Suppressor macrophage treated with lipopolysaccharide for 1 hour (primary cell): ENCODE results near the gene RBM4.
A peak's percentile ranks its signal among the peaks of the same experiment; 100 is the strongest.

Experiments
- DNase-seq, 3 donors: peaks; one replicate each; pipeline ENCODE4 v3.0.0-alpha.2; 2020 to 2022

Gene RBM4

DNA sequence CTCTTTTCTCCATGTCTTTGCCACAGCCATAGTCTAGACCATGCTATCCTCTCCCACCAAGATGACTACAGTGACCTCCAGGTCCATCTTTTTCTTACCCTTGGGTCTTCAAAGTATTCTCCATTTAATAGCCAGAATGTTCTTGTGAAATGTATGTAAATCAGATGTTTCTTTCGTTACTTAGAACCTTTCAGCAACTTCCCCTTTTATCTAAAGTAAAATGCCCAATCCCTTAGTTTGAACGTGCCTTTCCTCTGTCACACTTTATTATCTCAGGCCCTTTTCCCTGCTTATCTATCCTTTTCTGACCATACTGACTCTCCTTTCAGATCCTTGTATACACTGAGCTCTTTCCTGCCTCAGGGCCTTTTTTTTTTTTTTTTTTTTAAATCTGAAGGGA, 21.3 kb downstream of the RBM4 start:
- peak; percentile 12 to 55 (median 48) for DNase-seq

DNA sequence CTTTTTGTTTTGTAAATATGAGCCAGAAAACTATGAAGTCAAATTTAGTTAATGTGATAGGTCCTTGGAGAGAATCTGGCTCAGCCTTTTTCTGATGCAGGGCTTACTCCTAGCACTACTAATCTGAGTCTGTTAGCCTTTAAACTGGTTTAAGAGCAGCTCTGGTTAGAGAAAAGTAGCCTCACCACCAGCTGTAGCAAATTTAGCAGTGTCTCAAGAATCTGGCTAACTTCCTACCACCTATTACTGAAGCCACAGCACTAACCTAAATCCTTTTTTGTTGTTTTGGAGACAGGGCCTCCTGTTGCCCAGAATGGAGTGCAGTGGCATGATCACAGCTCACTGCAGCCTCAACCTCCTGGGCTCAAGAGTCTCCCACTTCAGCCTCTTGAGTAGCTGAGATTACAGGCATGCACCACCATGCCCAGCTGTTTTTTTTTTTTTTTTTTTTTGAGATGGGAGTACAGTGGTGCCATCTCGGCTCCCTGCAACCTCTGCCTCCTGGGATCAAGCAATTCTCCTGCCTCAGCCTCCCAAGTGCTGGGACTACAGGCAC, 25.3 kb downstream of the RBM4 start:
- DNase-seq: no peak

DNA sequence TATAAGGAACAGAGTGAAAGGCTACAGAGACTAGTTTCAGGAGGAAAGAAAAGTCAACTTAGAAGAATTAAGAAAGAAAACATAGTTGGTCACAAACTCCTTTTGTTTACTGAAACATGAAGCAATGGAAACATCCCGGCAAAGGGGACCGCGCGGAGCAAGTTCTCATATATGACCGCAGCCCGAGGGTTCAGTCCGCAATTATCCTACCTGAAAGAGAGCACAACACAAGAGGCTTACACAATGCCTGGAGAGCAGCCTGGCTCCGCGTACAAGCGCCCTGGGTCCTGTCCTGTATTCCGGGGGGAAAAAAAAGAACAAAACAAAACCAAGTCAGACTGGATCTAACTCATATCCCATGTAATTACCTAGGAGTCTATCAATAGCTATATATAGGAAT, 26.9 kb downstream of the RBM4 start:
- DNase-seq: no peak

DNA sequence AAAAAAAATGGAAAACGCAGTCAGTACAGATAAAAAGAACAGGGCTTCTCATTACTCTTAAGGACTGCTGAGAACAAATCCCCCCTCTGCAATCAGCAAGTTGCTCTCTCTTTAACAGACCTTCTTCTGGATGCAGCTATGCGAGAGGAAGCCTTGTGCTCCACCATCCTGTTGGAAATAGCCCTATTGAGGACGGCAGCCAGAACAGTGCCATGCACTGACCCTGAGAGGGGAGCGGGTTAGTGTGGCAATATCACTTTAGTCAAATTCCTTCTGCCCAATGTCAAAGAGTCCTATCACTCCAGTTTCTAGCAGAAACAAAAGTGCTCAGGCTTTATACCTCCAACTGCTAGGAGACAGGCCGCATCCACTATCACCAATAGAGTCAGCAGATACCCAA, 32.3 kb downstream of the RBM4 start:
- DNase-seq: no peak

DNA sequence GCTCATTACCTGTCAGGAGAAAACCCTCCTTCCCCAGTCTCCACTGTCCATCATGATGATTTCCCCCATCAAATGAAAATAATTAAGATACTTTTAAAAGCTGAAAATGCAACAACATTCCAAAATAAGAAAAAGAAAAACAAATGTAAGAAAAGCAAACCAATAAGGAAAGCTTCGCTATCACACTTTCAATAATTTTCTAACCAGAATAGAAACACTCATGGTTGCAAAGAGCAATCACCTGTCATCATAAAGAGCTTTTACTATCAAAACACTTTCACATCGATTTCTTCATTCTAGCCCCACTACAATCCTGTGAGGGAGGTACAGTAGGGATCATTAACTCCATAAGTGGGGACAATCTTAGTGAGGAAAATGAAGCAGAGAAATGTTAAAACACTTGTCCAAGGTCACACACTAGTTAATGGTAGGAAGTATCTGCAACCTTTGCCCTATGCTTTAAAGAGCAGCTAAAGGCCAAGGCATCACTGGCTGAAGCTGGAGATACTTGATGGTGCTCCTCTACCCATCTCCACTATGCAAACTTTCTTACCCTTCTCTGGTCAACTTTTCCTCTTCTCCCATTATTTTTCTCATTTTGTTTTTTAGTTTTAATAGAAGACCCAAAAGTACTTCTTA, 36.6 kb downstream of the RBM4 start:
- DNase-seq: no peak

DNA sequence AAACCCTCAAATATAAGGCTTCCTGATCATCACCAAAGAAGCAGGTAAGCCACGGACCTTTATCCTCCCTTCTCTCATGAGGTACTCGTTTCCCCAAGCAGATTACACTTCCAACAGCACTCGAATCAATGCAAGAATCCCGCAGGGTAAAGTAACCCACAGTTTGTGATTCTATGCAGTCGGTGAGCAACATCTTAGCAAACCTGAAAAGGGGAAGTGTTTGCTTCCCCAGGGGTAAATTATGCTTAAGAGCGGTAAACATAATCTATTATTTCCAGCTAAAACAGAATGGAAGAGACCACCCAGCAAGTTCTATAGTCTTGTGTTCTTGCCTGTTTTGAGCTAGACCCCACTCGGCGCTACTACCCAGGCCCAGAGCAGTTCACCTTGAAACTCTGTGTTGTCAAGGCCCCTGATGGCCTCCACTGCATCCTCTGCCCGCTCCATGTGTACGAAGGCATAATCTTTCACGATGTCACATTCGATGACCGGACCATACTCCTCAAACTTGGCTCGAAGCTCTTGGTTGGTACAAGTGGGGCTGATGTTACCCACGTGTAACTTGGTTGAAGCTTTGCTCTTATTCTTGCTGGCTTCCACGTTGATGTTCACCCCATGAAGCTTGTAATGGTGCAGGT, 37.9 kb downstream of the RBM4 start:
- DNase-seq: peak; percentile 21 to 47 (median 39)

DNA sequence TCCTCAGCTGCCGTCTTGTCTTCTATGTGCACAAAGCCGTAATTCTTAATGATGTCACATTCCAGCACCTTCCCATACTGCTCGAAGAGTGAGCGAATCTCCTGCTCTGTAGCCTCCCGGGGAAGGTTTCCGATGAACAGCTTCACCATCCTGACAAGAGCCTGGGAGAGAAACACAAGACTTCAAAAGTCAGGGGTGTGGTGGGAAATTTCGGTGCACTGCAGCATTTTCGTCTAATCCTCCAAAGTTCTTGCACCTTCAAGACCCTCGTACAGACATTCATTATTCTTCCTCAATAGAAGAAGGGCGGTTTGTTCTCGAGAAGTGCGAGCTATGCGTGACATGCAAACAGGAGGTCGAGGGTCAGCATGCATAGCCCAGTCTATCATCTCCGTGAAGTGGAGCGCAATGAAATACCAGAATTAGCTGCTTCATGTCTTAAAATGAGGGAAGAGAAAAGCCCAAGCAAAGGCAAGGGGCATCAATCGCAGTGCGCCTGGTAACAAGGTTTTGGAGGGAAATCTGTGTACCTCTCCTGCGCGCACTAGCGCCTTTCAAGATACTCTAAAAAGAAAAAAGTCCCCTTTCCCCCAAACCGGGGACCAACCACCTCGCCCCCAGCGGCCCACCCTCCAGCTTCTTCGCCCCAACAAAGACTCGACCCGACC, 38.6 kb downstream of the RBM4 start:
- DNase-seq: no peak

DNA sequence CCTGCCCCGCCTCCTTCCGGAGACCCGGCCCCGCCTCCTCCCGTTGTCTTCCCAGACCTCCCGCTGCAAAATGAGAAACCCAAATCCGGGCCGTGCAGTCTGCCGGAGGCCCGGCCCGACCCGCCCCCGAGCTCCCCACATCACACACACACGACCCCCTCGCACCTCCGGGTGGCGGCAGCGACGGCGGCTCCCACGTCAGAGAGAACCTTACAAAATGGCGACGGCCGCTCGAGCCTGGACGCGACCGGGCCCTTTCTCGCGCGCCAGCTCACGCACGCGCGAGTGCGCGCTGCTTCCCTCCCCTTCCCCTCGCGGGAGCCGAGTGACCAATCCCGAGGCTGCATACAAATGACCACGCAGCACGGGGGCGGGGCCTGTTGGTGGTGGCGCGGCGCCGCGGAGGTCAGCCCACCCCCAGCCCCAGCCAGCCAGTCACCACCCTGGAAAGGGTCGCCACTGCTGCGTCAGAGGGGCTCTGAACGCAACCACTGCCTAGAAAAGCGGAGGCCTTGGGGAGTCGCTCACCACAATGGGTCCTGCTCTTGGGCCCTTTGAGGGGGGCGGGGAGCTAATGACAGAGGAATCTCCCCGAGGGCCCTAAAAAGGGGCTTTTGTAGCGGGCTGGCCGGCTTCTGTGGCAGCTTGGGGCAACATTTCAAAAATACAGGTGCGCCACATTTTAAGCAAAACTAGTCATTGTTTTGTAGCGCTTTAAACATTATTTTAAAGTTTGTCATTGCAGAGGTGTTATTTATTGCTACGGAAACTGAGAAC, 39.3 kb downstream of the RBM4 start, which contains the start of gene RBM4B:
TSS of gene RBM4B (minus strand) at position 289 of the 777 bp plus-strand sequence. CDS start 808 bp downstream, outside the sequence.
- DNase-seq: peak; percentile 97 to 99 (median 99)

DNA sequence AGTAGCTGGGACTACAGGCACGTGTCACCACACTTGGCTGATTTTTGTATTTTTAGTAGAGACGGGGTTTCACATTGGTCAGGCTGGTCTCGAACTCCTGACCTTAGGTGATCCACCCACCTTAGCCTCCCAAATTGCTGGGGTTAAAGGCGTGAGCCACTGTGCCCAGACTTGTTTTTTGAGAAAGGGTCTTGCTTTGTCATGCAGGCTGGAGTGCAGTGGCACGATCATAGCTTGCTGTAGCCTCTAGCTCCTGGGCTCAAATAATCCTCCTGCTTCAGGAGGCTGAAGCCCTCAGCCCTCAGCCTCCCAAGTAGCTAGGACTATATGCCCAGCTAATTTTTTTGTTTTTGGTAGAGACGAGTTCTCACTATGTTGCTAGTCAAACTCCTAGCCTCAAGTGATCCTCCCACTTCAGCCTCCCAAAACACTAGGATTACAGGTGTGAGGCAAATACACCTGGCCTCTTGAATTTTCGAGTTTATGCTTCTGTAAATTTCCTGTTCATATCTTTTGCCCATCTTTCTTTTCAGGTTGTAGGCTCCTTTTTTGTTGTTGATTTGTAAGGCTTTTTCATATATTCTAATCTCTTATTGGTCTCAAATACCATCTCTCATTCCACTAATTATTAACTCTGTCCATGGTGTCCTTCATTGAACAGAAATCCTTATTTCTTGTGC, 42.6 kb downstream of the RBM4 start:
- DNase-seq: no peak

DNA sequence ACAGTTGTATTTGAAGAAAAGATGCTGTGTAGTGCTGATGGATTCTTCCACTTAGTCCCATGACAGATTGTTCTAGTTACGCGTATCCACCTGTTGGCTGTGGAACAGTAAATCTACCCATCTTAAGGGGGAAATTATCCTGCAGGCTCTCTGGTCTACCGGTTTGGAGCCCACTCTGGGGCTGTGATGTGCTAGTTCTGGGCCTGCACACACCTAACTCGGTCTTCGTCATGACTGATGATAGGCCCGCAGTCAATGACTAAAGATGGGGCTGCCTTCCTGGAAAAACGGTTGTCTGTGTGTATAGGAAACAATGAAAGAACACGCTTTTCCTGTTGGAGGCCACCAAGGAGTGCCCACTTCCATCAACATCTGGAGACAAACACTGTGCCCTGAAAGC, 45.4 kb downstream of the RBM4 start:
- no peak for DNase-seq

DNA sequence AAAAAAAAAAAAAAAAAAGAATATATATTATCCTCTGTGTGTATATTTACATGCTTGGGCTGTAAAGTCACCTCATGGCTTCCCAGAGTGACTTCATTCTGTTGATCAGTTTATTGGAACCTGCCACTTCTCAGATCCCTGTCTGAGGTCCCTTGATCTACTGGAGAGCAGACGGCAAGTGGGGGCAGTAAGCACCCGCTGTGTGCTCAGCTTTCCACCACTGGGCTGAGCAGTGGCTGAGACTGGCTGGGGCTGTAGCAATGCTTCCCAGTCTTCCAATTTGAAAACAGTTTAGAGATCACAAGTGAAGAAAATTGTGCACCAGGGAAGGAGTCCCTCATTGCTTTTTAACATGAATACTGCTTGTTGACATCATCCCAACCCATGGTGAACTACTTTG, 46.1 kb downstream of the RBM4 start:
- DNase-seq: no peak

DNA sequence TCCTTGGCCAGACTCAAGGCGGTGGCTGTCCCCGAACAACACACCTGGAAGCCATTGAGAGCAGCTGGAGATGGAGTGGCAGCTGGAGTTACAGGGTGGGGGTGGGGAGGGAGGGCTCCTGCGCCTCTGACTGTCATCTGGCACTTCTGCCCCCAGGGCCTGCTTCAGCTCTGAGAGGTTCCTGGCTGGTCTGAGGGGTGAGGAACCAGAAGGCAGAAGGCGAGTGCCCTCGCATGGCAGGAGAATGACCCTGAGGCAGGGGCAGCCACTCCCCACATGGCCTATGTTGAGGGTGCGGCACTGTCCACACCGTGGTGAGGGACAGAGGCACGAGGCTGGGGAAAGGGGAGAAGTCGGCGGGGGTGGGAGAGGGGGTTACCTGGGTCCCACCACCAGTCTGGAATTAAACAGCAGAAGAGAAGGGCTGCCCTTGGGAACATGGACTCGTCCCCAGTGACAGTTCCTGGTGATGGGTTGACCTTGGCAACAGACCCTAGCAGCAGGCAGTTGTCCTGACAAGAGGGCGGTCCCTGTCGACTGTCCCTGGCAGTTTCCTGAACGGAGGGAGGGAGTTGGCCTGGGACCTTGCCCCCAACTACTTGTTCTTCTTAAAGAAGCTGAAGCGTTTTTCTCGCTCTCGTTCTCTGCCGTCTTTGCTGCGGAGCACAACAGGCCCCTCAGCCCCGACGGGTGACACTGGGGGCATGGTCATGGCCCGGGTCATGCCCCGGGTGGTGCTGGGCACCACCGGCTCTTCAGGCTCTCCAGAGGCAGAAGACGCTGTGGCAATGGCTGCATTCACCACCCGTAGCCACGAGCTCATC, 47.0 kb downstream of the RBM4 start:
- DNase-seq: no peak

DNA sequence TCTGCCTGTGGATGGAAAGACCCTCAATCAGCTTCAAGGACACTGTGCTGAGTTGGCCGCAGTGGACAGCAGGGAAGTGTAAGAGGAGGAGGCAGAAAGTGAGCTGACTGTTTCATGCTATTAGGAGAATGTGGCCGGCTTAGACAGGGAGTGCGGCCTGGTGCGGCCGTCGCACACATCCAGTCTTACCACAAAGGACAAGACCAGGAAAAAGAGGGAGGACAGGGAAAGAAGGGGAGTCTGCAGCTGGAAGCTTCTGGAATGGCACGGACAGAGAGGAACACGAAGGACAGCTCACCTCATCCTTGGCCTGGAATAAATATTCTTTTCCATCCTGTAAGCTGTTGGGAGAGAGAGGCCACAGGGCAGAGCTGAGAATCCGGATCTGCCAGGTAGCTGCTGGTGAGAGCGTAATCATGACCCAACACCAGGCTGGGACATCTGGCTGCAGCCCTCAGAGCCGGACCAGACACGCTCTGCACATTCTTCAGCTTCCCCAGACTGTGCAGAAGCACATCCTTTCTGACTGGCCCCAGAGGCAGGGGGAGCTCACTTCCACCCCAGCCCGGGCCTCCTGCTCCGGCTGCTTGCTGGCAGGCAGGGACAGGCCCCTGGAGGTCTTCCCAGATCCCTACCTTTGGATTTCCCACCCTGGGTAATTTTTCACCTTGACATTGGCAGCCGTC, 47.7 kb downstream of the RBM4 start:
- DNase-seq: no peak

DNA sequence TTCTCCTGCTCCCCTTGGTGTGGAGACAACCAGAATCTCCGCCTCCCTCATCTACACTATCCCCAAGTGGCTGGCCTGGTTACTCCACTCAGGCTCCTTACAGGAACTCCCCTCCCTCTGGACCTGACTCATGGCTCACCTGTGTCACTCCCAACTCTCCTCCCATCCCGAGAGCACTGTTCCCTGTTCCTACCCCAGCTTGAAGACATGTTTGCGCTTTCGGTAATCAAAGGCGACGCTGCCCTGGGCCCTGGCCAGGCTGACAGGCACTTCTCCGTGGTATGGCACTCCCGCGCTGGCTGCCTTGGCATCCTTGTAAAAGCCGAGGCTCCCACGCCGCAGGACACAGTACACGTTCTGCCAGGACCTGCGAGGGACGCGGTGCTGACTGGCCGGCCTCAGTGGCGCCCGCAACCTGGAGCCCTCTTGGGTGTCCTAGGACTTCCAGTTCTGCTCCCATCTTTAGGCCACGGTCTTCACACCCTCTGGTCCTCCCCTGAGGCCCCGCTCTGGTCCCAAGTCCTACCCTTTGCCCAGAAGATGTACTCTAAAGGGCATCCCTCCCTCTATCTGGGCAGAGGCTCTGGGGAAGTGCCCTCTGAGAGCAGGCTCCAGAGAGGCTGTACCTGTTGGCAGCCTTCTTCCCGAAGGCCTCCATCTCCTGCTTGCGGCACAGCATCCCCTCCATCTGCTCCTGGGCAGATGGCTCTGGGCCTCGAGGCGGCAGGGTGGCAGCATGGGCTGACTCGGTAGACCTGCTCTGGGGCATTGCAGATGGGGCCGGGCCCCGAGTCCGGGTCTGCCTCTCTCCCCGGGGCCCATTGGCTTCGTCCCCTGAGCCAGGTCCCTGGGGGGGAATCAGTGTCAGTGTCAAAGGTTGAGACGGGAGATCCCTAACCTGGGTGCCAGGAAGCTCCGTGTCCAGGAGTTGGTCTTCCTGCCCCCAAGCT, 48.6 kb downstream of the RBM4 start:
- no peak for DNase-seq

DNA sequence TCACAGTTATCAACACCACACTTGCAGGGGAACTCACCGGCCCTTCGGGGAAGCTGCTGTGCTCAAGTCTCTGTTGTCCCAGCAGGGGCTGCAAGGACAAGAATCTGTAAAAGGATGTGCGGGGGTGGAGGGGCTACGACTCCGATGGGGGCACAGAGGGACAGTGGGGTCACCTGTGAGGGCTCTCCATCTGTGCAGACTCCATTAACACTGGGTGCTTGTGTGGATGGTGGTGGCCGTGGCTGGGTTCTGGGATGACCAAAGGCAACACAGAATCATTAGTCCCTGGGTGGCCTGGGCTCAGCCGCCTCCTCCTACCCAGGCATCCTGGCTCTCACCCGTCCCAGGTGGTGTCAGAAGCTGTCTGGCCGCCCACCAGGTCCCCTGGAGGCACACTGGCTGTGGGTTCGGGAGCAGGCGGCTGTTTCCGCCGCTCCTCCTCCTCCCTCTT, 49.4 kb downstream of the RBM4 start:
- no peak for DNase-seq

DNA sequence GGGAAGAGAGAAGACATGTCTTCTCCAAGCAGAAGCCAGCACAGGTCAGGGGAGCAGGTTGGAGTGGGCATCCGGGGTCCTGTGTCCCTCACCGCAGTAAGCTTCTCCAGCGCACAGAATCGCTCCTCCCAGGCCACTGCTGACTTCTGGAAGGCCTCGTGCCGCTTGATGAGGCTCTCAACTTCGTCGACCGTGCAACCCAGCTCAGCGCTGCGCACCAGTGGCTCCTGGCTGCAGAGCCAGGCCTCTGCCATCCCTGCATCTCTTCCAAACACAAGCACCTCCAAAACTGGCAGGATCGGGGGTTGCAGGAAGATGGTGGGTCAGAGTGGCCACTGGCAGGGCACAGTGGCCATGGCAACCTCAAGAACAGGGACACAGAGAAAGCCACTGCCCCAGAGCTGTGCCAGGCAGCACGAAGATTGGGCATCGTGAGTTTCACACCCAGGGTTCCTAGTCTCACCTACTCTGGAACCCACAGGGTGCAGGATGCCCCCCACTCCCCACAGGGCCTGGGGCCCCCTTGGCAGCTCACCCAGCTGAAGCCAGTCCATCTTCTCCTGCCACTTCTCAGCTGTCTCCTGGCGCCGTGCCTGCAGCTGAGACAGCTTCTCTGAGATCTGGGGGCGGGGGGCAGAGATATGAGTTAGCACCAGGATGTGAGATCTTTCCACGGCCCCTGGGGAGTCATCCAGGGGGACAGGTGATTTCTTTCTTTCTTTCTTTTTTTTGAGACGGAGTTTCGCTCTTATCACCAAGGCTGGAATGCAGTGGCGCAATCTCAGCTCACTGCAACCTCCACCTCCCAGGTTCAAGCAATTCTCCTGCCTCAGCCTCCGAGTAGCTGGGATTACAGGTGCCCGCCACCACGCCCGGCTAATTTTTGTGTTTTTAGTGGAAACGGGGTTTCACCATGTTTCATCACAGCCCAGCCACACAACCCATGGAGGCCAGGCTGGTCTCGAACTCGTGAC, 50.3 kb downstream of the RBM4 start:
- no peak for DNase-seq

DNA sequence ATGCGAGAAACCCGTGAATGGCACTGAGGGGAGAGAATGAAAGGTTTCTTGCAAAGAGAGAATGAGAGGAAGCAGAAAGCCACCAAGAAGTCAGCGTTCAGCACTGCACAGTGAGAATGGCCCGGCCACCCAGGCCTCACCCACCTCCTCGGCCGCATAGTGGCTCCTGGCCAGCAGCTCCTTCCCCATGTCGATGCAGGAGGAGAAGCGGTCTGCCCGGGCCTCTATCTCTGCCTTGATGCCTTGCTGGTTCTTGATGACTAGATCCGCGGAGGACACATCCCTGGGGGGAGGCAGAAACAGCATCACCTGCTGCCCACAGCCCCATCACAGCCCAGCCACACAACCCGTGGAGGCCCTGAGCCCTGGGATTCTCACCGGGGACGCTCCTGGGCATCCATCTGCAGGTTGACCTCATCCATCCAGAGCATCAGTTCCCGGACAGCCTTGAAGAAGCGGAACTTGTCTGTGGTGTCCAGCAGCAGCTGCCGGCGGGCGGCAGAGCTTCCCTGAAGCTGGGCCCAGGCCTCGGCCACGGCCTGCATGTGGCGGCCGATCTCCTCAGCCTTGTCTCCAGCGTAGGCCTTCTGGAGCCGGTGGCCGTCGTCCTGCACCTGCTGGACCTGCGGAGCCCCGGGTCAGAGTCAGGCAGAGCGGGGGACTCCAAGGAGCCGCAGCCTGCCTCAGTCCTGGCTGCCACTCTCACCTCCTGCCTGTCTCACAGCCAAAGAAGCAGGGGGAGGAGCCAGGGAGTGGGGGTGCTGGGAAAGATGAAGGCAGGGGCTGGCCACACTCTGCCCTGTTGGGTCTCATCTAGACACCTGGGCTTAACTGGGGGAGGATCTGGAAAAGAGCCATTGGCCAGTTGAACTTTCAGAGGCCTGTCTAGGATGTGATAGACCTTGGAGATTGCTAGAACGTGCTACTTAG, 51.4 kb downstream of the RBM4 start:
- no peak for DNase-seq
